Natural killer cell (primary cell): ENCODE measurements around the gene TEKT2. TPM values are rescaled to one million over a fixed set of nuclear protein-coding genes. Genes with fewer than 3 reads are reported as not detected.

ENCODE experiments used
- ATAC-seq, 3 donors: fragments of 150-1000 bp in 2 of 3; fragments of 200-7000 bp in 1 of 3; cut with Tn5 transposase; 1 replicate in 1 of 3; 2 replicates in 2 of 3; pipeline ENCODE4 v1.10.0; 2021; ENCODE audit warnings: mild to moderate bottlenecking in 2 of 3, moderate library complexity in 2 of 3
- DNase-seq, 2 donors: peaks; one replicate each; pipeline versions ENCODE4 v3.0.0 to v3.0.0-alpha.2; 2013 to 2021; ENCODE audit warnings: mixed read lengths in 1 of 2
- H3K27ac ChIP-seq: one replicate; pipeline ENCODE4 v1.5.1; 2013; ENCODE audit warnings: mild to moderate bottlenecking, low read length
- H3K27me3 ChIP-seq: one replicate; pipeline ENCODE4 v1.6.1; 2013; ENCODE audit warnings: low read length; ENCODE audit not compliant: control insufficient read depth, insufficient read depth
- H3K36me3 ChIP-seq: one replicate; pipeline ENCODE4 v1.6.1; 2013; ENCODE audit warnings: low read length; ENCODE audit not compliant: control insufficient read depth, insufficient read depth
- H3K4me1 ChIP-seq: one replicate; pipeline ENCODE4 v1.6.1; 2013; ENCODE audit warnings: low read length; ENCODE audit not compliant: control insufficient read depth, insufficient read depth
- H3K4me3 ChIP-seq: one replicate; pipeline ENCODE4 v1.5.1; 2013; ENCODE audit warnings: low read length
- H3K9me3 ChIP-seq: one replicate; pipeline ENCODE4 v1.6.1; 2013; ENCODE audit warnings: low read length; ENCODE audit not compliant: control insufficient read depth, insufficient read depth
- H3K27ac Mint-ChIP-seq, 2 donors: one replicate each; pipeline ENCODE4 v1.8.0; 2022; ENCODE audit warnings: mild to moderate bottlenecking in 2 of 2, mixed read lengths in 2 of 2, moderate library complexity in 1 of 2
- H3K27me3 Mint-ChIP-seq, 2 donors: one replicate each; pipeline ENCODE4 v1.8.0; 2022; ENCODE audit warnings: low read depth in 2 of 2, mixed read lengths in 2 of 2
- H3K36me3 Mint-ChIP-seq: one replicate; pipeline ENCODE4 v1.8.0; 2022; ENCODE audit warnings: mixed read lengths
- H3K4me1 Mint-ChIP-seq, 2 donors: one replicate each; pipeline ENCODE4 v1.8.0; 2022; ENCODE audit warnings: mixed read lengths in 2 of 2
- H3K4me3 Mint-ChIP-seq: one replicate; pipeline ENCODE4 v1.8.0; 2022; ENCODE audit warnings: mild to moderate bottlenecking, moderate library complexity, mixed read lengths
- H3K9me3 Mint-ChIP-seq, 2 donors: one replicate each; pipeline ENCODE4 v1.8.0; 2022; ENCODE audit warnings: mixed read lengths in 2 of 2
- CTCF ChIP-seq: fragments of 200-600 bp; IDR thresholded peaks from one replicate; pipeline ENCODE4 v1.8.0; 2022; ENCODE audit warnings: antibody characterized with exemption
- WGBS: methylation state at CpG from one replicate; pipeline ENCODE4 v1.1.7; 2013; ENCODE audit warnings: missing lambda C conversion rate; ENCODE audit not compliant: insufficient coverage; 5-methylcytosine and 5-hydroxymethylcytosine counted together
- intact Hi-C: fragments of 100-400 bp; cut with micrococcal nuclease; formaldehyde crosslinking; loops from one replicate; pipeline ENCODE4 v1.14.2; 2022
- total RNA-seq, 4 donors: library from RNA; stranded (reverse); fragments of 120-200 nt in 1 of 4; gene quantifications; one replicate each; pipeline versions ENCODE4 v1.2.3 to v1.2.4, GENCODE V29; 2013 to 2022

TEKT2 gene
- total RNA-seq, 3 donors from 2014 or later (not counting 1 experiment from before 2014, with no cell fraction given), result 0.24 to 0.35 TPM; not detected in 1

GRCh38 chr1:36083219-36083618 lies 675 bp upstream of the TEKT2 start:
- TF ChIP-seq CTCF, result no peak
- Mint-ChIP-seq H3K9me3 (no peaks in the 10 kb centered on the region), H3K36me3 (no peaks in the 10 kb centered on the region), H3K4me1 (no peaks in the 10 kb centered on the region), H3K27me3 (peaks cover 12 to 28% of the 10 kb centered on the region in 2 donors), H3K4me3 (no peak overlapping the region), H3K27ac (no peak overlapping the region)
- H3K36me3 ChIP-seq, result no peaks in the 10 kb centered on the region
- intact Hi-C loops, result no loop called here
- DNase-seq (no peak), ATAC-seq (no peak)
- 85% methylated on average over 13 of the region's 13 CpGs for WGBS
- no peaks in the 10 kb centered on the region for H3K9me3 ChIP-seq
- no peak overlapping the region for H3K27ac ChIP-seq
- H3K4me3 ChIP-seq, result no peak overlapping the region
- H3K27me3 ChIP-seq, result peaks cover 6% of the 10 kb centered on the region
- peaks cover 15% of the 10 kb centered on the region for H3K4me1 ChIP-seq

- Histone ChIP-seq H3K36me3 (no peaks in the 10 kb centered on the region), H3K4me3 (no peak overlapping the region), H3K4me1 (peaks cover 24% of the 10 kb centered on the region), H3K9me3 (no peaks in the 10 kb centered on the region), H3K27me3 (peaks cover 6% of the 10 kb centered on the region), H3K27ac (no peak overlapping the region)
- Mint-ChIP-seq H3K27ac (no peak overlapping the region), H3K9me3 (no peaks in the 10 kb centered on the region), H3K4me3 (no peak overlapping the region), H3K27me3 (peaks cover 12 to 28% of the 10 kb centered on the region in 2 donors), H3K4me1 (peaks cover 5 to 6% of the 10 kb centered on the region in 2 donors), H3K36me3 (no peaks in the 10 kb centered on the region)
- intact Hi-C loops, result no loop called here
- WGBS, result 79% methylated on average over 19 of the region's 19 CpGs
- TF ChIP-seq CTCF, result no peak
- no peak for ATAC-seq
- no peak for DNase-seq
Observed at GRCh38 chr1:36084497-36085115, 712 bp downstream of the TEKT2 start.

GRCh38 chr1:36085126-36085525 lies 1.2 kb downstream of the TEKT2 start:
- peaks cover 28% of the 10 kb centered on the region for H3K4me1 ChIP-seq
- H3K27ac Mint-ChIP-seq, result no peak overlapping the region
- H3K27me3 ChIP-seq, result peaks cover 6% of the 10 kb centered on the region
- no peaks in the 10 kb centered on the region for H3K36me3 Mint-ChIP-seq
- ATAC-seq (no peak), DNase-seq (no peak)
- H3K4me1 Mint-ChIP-seq, result peaks cover 10 to 11% of the 10 kb centered on the region in 2 donors
- intact Hi-C loops, result no loop called here
- no peaks in the 10 kb centered on the region for H3K36me3 ChIP-seq
- H3K4me3 Mint-ChIP-seq, result no peak overlapping the region
- peaks cover 12 to 27% of the 10 kb centered on the region in 2 donors for H3K27me3 Mint-ChIP-seq
- no peaks in the 10 kb centered on the region for H3K9me3 ChIP-seq
- TF ChIP-seq CTCF, result no peak
- over 99% methylated on average over 9 of the region's 9 CpGs for WGBS
- no peak overlapping the region for H3K27ac ChIP-seq
- no peaks in the 10 kb centered on the region for H3K9me3 Mint-ChIP-seq
- H3K4me3 ChIP-seq, result no peak overlapping the region
